HEK293 (cell line): ENCODE results near the gene TNFSF12.

Source experiments
- CTCF ChIA-PET: fragments of 350-600 bp; formaldehyde crosslinking; extraction: SDS; loops from one replicate; lab custom pipeline; 2021; ENCODE audit warnings: antibody characterized with exemption; lab: Yijun Ruan, JAX
- POLR2A ChIA-PET: fragments of 300-600 bp; formaldehyde crosslinking; extraction: SDS; loops from one replicate; lab custom pipeline; 2020; ENCODE audit warnings: antibody characterized with exemption, inconsistent platforms; lab: Yijun Ruan, JAX
- H3K27ac ChIP-seq: fragments of 200-500 bp; sonication (Bioruptor generic); 2 replicates; pipeline ENCODE4 v1.5.1; 2014; ENCODE audit warnings: low read depth, low read length, control low read depth, inconsistent platforms; ENCODE audit errors: extremely low read depth
- H3K36me3 ChIP-seq, 2 experiments: fragments of 200-500 bp in 1 of 2; sonication (Bioruptor generic) in 1 of 2; 1 replicate in 1 of 2; 2 replicates in 1 of 2; pipeline ENCODE4 v1.5.1; 2014 to 2017; ENCODE audit warnings: inconsistent platforms in 2 of 2, low read length in 2 of 2; ENCODE audit not compliant: control insufficient read depth in 2 of 2, insufficient read depth in 1 of 2
- H3K4me1 ChIP-seq: fragments of 200-500 bp; sonication (Bioruptor generic); 2 replicates; pipeline ENCODE4 v1.5.1; 2014; ENCODE audit warnings: mild to moderate bottlenecking, low read length, inconsistent platforms; ENCODE audit not compliant: control insufficient read depth, insufficient read depth
- H3K4me3 ChIP-seq: 2 replicates; pipeline ENCODE4 v1.5.1; 2011; ENCODE audit warnings: low read depth, mild to moderate bottlenecking, control low read depth, low read length, moderate library complexity
- H3K9me3 ChIP-seq: fragments of 200-500 bp; sonication (Bioruptor generic); 2 replicates; pipeline ENCODE4 v1.5.1; 2014; ENCODE audit warnings: low read depth, low read length, inconsistent platforms; ENCODE audit not compliant: control insufficient read depth, insufficient read depth
- BCL11A ChIP-seq: fragments of 450-650 bp; formaldehyde crosslinking; IDR thresholded peaks from 2 replicates; pipeline ENCODE4 v1.5.1; 2016; ENCODE audit warnings: low read depth, missing biosample characterization, missing genetic modification characterization
- GLIS2 ChIP-seq: fragments of 450-650 bp; formaldehyde crosslinking; IDR thresholded peaks from 2 replicates; pipeline ENCODE4 v1.5.1; 2016; ENCODE audit warnings: missing biosample characterization, missing genetic modification characterization
- HOXC10 ChIP-seq: sonication (generic); formaldehyde crosslinking; IDR thresholded peaks from 2 replicates; pipeline ENCODE4 v1.8.1; 2023; ENCODE audit warnings: mild to moderate bottlenecking, missing genetic modification reagents
- KLF1 ChIP-seq: fragments of 450-650 bp; formaldehyde crosslinking; IDR thresholded peaks from 2 replicates; pipeline ENCODE4 v1.5.1; 2016; ENCODE audit warnings: missing biosample characterization, missing genetic modification characterization
- MYNN ChIP-seq: fragments of 450-650 bp; formaldehyde crosslinking; IDR thresholded peaks from 2 replicates; pipeline ENCODE4 v1.5.1; 2016; ENCODE audit warnings: missing biosample characterization, missing genetic modification characterization, borderline replicate concordance
- PRDM1 ChIP-seq: fragments of 450-650 bp; formaldehyde crosslinking; IDR thresholded peaks from 2 replicates; pipeline ENCODE4; 2016; ENCODE audit warnings: missing biosample characterization, missing genetic modification characterization
- RBAK ChIP-seq: fragments of 450-650 bp; formaldehyde crosslinking; IDR thresholded peaks from 2 replicates; pipeline ENCODE4 v1.5.1; 2016; ENCODE audit warnings: missing biosample characterization, missing genetic modification characterization
- SCRT1 ChIP-seq: fragments of 450-650 bp; formaldehyde crosslinking; IDR thresholded peaks from 2 replicates; pipeline ENCODE4 v1.5.1; 2016; ENCODE audit warnings: missing biosample characterization, missing genetic modification characterization, borderline replicate concordance
- ZFHX2 ChIP-seq: fragments of 450-650 bp; formaldehyde crosslinking; conservative IDR thresholded peaks from 2 replicates; pipeline ENCODE4 v1.5.1; 2016; ENCODE audit warnings: missing biosample characterization, missing genetic modification characterization
- ZFP37 ChIP-seq: fragments of 450-650 bp; formaldehyde crosslinking; IDR thresholded peaks from 2 replicates; pipeline ENCODE4 v1.5.1; 2016; ENCODE audit warnings: missing biosample characterization, missing genetic modification characterization
- ZNF169 ChIP-seq: fragments of 450-650 bp; formaldehyde crosslinking; IDR thresholded peaks from 2 replicates; pipeline ENCODE4 v1.5.1; 2016; ENCODE audit warnings: missing biosample characterization, missing genetic modification characterization
- ZNF175 ChIP-seq: fragments of 450-650 bp; formaldehyde crosslinking; IDR thresholded peaks from 2 replicates; pipeline ENCODE4 v1.5.1; 2016; ENCODE audit warnings: missing biosample characterization, missing genetic modification characterization
- ZNF202 ChIP-seq: fragments of 450-650 bp; formaldehyde crosslinking; IDR thresholded peaks from 2 replicates; pipeline ENCODE4 v1.5.1; 2016; ENCODE audit warnings: missing biosample characterization, missing genetic modification characterization, borderline replicate concordance
- ZNF350 ChIP-seq: fragments of 450-650 bp; formaldehyde crosslinking; IDR thresholded peaks from 2 replicates; pipeline ENCODE4 v1.5.0; 2017; ENCODE audit warnings: missing biosample characterization, mild to moderate bottlenecking, missing genetic modification characterization
- ZNF48 ChIP-seq: fragments of 450-650 bp; formaldehyde crosslinking; IDR thresholded peaks from 2 replicates; pipeline ENCODE4 v1.5.1; 2016; ENCODE audit warnings: missing biosample characterization, missing genetic modification characterization
- ZNF561 ChIP-seq: fragments of 450-650 bp; IDR thresholded peaks from 2 replicates; pipeline ENCODE4 v1.5.1; 2018; ENCODE audit warnings: missing biosample characterization, missing genetic modification characterization, borderline replicate concordance
- ZNF600 ChIP-seq: fragments of 450-650 bp; formaldehyde crosslinking; IDR thresholded peaks from 2 replicates; pipeline ENCODE4 v1.5.1; 2016; ENCODE audit warnings: missing biosample characterization, missing genetic modification characterization
- ZNF701 ChIP-seq: fragments of 450-650 bp; formaldehyde crosslinking; IDR thresholded peaks from 2 replicates; pipeline ENCODE4 v1.5.1; 2016; ENCODE audit warnings: missing biosample characterization, missing genetic modification characterization
- ZNF747 ChIP-seq: fragments of 450-650 bp; formaldehyde crosslinking; IDR thresholded peaks from 2 replicates; pipeline ENCODE4 v1.5.1; 2016; ENCODE audit warnings: missing biosample characterization, missing genetic modification characterization
- ZNF776 ChIP-seq: fragments of 450-650 bp; formaldehyde crosslinking; IDR thresholded peaks from 2 replicates; pipeline ENCODE4 v1.5.0; 2017; ENCODE audit warnings: missing biosample characterization, missing genetic modification characterization, borderline replicate concordance
- ZNF785 ChIP-seq: fragments of 450-650 bp; formaldehyde crosslinking; IDR thresholded peaks from 2 replicates; pipeline ENCODE4 v1.5.1; 2016; ENCODE audit warnings: missing biosample characterization, missing genetic modification characterization
- TF ChIP-seq, protein P1 (sequence below): fragments of 450-650 bp; formaldehyde crosslinking; conservative IDR thresholded peaks from 2 replicates; pipeline ENCODE4 v1.5.1; 2016; ENCODE audit warnings: low read depth, missing biosample characterization, missing genetic modification characterization

The TNFSF12 gene

DNA sequence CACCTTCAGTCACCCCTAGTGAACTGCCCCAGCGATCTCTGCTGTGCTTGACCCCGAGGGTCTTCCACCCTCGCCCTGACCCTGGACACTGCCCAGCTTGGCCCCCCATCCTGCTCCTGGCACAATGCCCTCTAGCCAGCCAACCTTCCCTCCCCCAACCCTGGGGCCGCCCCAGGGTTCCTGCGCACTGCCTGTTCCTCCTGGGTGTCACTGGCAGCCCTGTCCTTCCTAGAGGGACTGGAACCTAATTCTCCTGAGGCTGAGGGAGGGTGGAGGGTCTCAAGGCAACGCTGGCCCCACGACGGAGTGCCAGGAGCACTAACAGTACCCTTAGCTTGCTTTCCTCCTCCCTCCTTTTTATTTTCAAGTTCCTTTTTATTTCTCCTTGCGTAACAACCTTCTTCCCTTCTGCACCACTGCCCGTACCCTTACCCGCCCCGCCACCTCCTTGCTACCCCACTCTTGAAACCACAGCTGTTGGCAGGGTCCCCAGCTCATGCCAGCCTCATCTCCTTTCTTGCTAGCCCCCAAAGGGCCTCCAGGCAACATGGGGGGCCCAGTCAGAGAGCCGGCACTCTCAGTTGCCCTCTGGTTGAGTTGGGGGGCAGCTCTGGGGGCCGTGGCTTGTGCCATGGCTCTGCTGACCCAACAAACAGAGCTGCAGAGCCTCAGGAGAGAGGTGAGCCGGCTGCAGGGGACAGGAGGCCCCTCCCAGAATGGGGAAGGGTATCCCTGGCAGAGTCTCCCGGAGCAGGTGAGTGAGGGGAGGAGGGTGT is 9.9 kb downstream of the TNFSF12 start, which contains the start of gene TNFSF13:
TNFSF13 (plus strand) TSS at position 207 of the 776 bp plus-strand sequence; CDS start at position 497, 290 bp downstream.
- POLR2A ChIA-PET: interaction anchor here (0.6 kb wide), 2 partner anchors 42 to 75 kb away, joined by 3 read pairs; partner anchors contain the start of gene POLR2A
- CTCF ChIA-PET: interaction anchor here (0.5 to 5.1 kb wide), 4 partner anchors 44 to 521 kb away, joined by 3 to 112 read pairs (median 45); partner anchors contain the start of gene TMEM95
- Histone ChIP-seq H3K27ac (peak within 1 kb of the TSS; percentile 16; the same call in 1 of the 2 replicates), H3K4me1 (peaks cover 11% of the 10 kb centered on the region), H3K36me3 (peaks cover 5 to 9% of the 10 kb centered on the region in 2 experiments), H3K4me3 (no peak within 1 kb of the TSS), H3K9me3 (no peaks in the 10 kb centered on the region)
- no peak for TF ChIP-seq ZNF202 (tag by site-specific recombination)
- peak; percentile 29; the same call in 1 of the 2 replicates for TF ChIP-seq GLIS2

GRCh38 chr17:7559320-7560171 is 10.7 kb downstream of the TNFSF12 start:
- ChIA-PET POLR2A (interaction anchor here (0.6 to 2.7 kb wide), 18 partner anchors 10 to 230 kb away, joined by 3 to 17 read pairs (median 5); partner anchors contain the start of genes CHRNB1, FXR2, NEURL4 and PLSCR3), CTCF (interaction anchor here (0.5 to 5.1 kb wide), 42 partner anchors 11 to 520 kb away, joined by 3 to 112 read pairs (median 8); partner anchors contain the start of genes KCTD11, SLC2A4, TMEM102 and TMEM95)
- no peaks in the 10 kb centered on the region for H3K9me3 ChIP-seq
- TF ChIP-seq ZFP37 (tag by site-specific recombination) (no peak), ZNF776 (no peak), PRDM1 (tag by site-specific recombination) (peak; percentile 27; the same call in 1 of the 2 replicates), ZNF785 (tag by site-specific recombination) (no peak), ZNF600 (tag by site-specific recombination) (0 out of 2 replicates have a peak, but pooled peaks have one; percentile 16), GLIS2 (0 out of 2 replicates have a peak, but pooled peaks have one; percentile 1), ZNF175 (tag by site-specific recombination) (no peak)
- peaks cover 13 to 17% of the 10 kb centered on the region in 2 experiments for H3K36me3 ChIP-seq
- no peak overlapping the region for H3K4me3 ChIP-seq
- H3K27ac ChIP-seq: peak overlapping the region; percentile 93; the same call in 1 of the 2 replicates
- peaks cover 11% of the 10 kb centered on the region for H3K4me1 ChIP-seq

- ChIA-PET CTCF (interaction anchor here (0.6 to 5.1 kb wide), 84 partner anchors 8 to 515 kb away, joined by 3 to 112 read pairs (median 4); partner anchors contain the start of genes KCTD11, MPDU1, PLSCR3 and SLC2A4), POLR2A (interaction anchor here (0.6 to 2.8 kb wide), 28 partner anchors 9 to 231 kb away, joined by 3 to 17 read pairs (median 5); partner anchors contain the start of genes CD68, CHRNB1, FXR2 and MPDU1)
- peak overlapping the region; percentile 9; the same call in 1 of the 2 replicates for H3K4me3 ChIP-seq
- peak overlapping the region; percentile 93; the same call in 1 of the 2 replicates for H3K27ac ChIP-seq
- peaks cover 11% of the 10 kb centered on the region for H3K4me1 ChIP-seq
- H3K36me3 ChIP-seq: peaks cover 21 to 26% of the 10 kb centered on the region in 2 experiments
- no peaks in the 10 kb centered on the region for H3K9me3 ChIP-seq
- TF ChIP-seq HOXC10 (CRISPR knock-in tag) (no peak), SCRT1 (tag by site-specific recombination) (no peak), ZFHX2 (tag by site-specific recombination) (peak; percentile 36; the same call in 1 of the 2 replicates), ZNF747 (tag by site-specific recombination) (no peak), ZNF169 (tag by site-specific recombination) (no peak), KLF1 (tag by site-specific recombination) (no peak), ZNF701 (tag by site-specific recombination) (no peak), ZNF350 (tag by site-specific recombination) (no peak), ZNF202 (tag by site-specific recombination) (no peak), ZNF48 (tag by site-specific recombination) (no peak), BCL11A (tag by site-specific recombination) (no peak), MYNN (tag by site-specific recombination) (no peak), ZNF561 (tag by site-specific recombination) (no peak), RBAK (tag by site-specific recombination) (no peak)
- TF ChIP-seq, protein P1, sequence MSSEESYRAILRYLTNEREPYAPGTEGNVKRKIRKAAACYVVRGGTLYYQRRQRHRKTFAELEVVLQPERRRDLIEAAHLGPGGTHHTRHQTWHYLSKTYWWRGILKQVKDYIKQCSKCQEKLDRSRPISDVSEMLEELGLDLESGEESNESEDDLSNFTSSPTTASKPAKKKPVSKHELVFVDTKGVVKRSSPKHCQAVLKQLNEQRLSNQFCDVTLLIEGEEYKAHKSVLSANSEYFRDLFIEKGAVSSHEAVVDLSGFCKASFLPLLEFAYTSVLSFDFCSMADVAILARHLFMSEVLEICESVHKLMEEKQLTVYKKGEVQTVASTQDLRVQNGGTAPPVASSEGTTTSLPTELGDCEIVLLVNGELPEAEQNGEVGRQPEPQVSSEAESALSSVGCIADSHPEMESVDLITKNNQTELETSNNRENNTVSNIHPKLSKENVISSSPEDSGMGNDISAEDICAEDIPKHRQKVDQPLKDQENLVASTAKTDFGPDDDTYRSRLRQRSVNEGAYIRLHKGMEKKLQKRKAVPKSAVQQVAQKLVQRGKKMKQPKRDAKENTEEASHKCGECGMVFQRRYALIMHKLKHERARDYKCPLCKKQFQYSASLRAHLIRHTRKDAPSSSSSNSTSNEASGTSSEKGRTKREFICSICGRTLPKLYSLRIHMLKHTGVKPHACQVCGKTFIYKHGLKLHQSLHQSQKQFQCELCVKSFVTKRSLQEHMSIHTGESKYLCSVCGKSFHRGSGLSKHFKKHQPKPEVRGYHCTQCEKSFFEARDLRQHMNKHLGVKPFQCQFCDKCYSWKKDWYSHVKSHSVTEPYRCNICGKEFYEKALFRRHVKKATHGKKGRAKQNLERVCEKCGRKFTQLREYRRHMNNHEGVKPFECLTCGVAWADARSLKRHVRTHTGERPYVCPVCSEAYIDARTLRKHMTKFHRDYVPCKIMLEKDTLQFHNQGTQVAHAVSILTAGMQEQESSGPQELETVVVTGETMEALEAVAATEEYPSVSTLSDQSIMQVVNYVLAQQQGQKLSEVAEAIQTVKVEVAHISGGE (tag by site-specific recombination): 0 out of 2 replicates have a peak, but pooled peaks have one; percentile 5
Observed at GRCh38 chr17:7560172-7561027, 11.5 kb downstream of the TNFSF12 start.
